Measurements from ENCODE around the gene CTNNA3. TPM values are rescaled to one million over a fixed set of nuclear protein-coding genes. Genes with fewer than 3 reads are reported as not detected.

Gene CTNNA3
- total and polyA plus RNA-seq, 2 donors from 2014 or later, result 0.45 to 0.72 TPM

DNA sequence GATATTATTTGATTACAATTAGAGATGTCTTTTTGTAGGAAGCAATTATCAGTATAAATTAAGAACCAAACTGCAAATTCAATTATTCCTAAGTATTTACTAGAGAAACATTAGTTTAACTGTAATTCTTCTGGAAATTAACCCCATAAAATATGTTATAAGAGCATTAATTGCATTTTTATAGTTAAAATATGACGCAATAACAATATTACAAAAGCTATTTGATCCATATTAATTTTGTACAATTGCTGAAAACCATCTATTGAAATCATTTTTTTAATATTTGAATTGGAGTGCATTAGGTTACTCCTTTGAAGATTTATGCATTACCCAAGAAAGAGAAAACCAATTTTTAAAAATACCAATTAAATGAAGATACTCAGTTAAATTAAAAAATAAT is 1024.9 kb downstream of the CTNNA3 start:
- H3K9ac ChIP-seq (ENCODE audit: low read length in 3 of 3), result no peak overlapping the region
- H3K4me1 ChIP-seq (ENCODE audit: control insufficient read depth in 2 of 3, insufficient read depth in 2 of 3, low read depth in 1 of 3, low read length in 3 of 3), result no peaks in the 10 kb centered on the region
- DNase-seq (no peak), FAIRE-seq (no peak)
- no peak overlapping the region for H3K27ac ChIP-seq (ENCODE audit: low read depth in 2 of 2, low read length in 2 of 2)
- intact Hi-C loops (cut with DNase I), result no loop called here
- no peaks in the 10 kb centered on the region for H3K36me3 ChIP-seq (ENCODE audit: control insufficient read depth in 2 of 3, insufficient read depth in 3 of 3, low read length in 3 of 3)
- TF ChIP-seq, protein P1, sequence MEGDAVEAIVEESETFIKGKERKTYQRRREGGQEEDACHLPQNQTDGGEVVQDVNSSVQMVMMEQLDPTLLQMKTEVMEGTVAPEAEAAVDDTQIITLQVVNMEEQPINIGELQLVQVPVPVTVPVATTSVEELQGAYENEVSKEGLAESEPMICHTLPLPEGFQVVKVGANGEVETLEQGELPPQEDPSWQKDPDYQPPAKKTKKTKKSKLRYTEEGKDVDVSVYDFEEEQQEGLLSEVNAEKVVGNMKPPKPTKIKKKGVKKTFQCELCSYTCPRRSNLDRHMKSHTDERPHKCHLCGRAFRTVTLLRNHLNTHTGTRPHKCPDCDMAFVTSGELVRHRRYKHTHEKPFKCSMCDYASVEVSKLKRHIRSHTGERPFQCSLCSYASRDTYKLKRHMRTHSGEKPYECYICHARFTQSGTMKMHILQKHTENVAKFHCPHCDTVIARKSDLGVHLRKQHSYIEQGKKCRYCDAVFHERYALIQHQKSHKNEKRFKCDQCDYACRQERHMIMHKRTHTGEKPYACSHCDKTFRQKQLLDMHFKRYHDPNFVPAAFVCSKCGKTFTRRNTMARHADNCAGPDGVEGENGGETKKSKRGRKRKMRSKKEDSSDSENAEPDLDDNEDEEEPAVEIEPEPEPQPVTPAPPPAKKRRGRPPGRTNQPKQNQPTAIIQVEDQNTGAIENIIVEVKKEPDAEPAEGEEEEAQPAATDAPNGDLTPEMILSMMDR (IDR thresholded peaks at IDR 0.05; ENCODE audit: borderline replicate concordance, extremely low read depth, insufficient read depth), result no peak
- H3K9me3 ChIP-seq (ENCODE audit: control insufficient read depth in 2 of 3, insufficient read depth in 1 of 3, low read length in 3 of 3), result no peaks in the 10 kb centered on the region
- no peaks in the 10 kb centered on the region for H3K27me3 ChIP-seq (ENCODE audit: control insufficient read depth, insufficient read depth, low read length)
- H3K4me3 ChIP-seq (ENCODE audit: low read length in 3 of 3), result no peak overlapping the region

DNA sequence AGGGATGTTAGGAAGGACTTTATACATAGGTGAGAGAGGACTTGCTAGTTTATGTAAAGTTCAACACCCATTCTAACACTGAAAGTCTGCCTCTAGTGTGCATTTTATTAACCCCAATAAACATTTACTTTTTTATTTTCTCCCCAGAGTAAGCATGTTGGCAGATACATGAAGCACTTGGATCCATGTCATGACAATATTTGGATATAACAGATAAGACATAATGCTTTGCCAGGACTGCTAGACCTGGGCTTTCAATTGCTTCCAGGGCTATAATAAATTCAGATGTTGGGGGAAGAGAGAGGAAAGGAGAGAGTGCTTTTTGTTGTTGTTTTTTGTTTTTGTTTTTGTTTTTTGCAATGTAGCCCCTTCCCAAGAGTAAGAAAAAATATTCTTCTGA is 1039.5 kb downstream of the CTNNA3 start:
- no peaks in the 10 kb centered on the region for H3K4me1 ChIP-seq (ENCODE audit: control insufficient read depth in 2 of 3, insufficient read depth in 2 of 3, low read depth in 1 of 3, low read length in 3 of 3)
- no peaks in the 10 kb centered on the region for H3K9me3 ChIP-seq (ENCODE audit: control insufficient read depth in 2 of 3, insufficient read depth in 1 of 3, low read length in 3 of 3)
- no peak for FAIRE-seq
- no peak for DNase-seq
- intact Hi-C loops (cut with DNase I), result no loop called here
- TF ChIP-seq, protein P1 (IDR thresholded peaks at IDR 0.05; ENCODE audit: borderline replicate concordance, extremely low read depth, insufficient read depth), result no peak
- no peak overlapping the region for H3K27ac ChIP-seq (ENCODE audit: low read depth in 2 of 2, low read length in 2 of 2)
- no peak overlapping the region for H3K9ac ChIP-seq (ENCODE audit: low read length in 3 of 3)
- no peaks in the 10 kb centered on the region for H3K36me3 ChIP-seq (ENCODE audit: control insufficient read depth in 2 of 3, insufficient read depth in 3 of 3, low read length in 3 of 3)
- no peaks in the 10 kb centered on the region for H3K27me3 ChIP-seq (ENCODE audit: control insufficient read depth, insufficient read depth, low read length)
- no peak overlapping the region for H3K4me3 ChIP-seq (ENCODE audit: low read length in 3 of 3)

DNA sequence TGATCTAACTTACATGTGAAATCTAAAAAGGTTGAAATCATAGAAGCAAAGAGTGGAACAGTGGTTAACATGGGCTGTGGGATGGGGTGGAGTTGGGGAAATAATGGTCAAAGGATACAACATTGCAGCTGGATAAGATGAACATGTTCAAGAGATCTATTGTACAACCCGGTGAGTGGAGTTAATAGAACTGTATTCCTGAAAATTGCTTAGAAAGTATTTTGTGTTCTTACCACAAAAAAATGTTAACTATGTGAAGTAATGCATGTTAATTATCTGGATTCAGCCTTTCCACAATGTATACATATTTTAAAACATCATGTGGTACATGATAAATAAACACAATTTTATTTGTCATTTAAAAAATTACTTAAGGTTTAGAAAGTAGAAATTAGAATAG is 1041.1 kb downstream of the CTNNA3 start:
- TF ChIP-seq, protein P1 (IDR thresholded peaks at IDR 0.05; ENCODE audit: borderline replicate concordance, extremely low read depth, insufficient read depth), result no peak
- intact Hi-C loops (cut with DNase I), result no loop called here
- FAIRE-seq, result no peak

More for the DNA sequence above, 1041.1 kb downstream of the CTNNA3 start:
- Histone ChIP-seq H3K9me3 (ENCODE audit: control insufficient read depth in 2 of 3, insufficient read depth in 1 of 3, low read length in 3 of 3) (peaks cover 0 to 2% (median 0%) of the 10 kb centered on the region in 3 donors), H3K9ac (ENCODE audit: low read length in 3 of 3) (no peak overlapping the region), H3K4me1 (ENCODE audit: control insufficient read depth in 2 of 3, insufficient read depth in 2 of 3, low read depth in 1 of 3, low read length in 3 of 3) (no peaks in the 10 kb centered on the region), H3K27ac (ENCODE audit: low read depth in 2 of 2, low read length in 2 of 2) (no peak overlapping the region), H3K27me3 (ENCODE audit: control insufficient read depth, insufficient read depth, low read length) (no peaks in the 10 kb centered on the region), H3K36me3 (ENCODE audit: control insufficient read depth in 2 of 3, insufficient read depth in 3 of 3, low read length in 3 of 3) (no peaks in the 10 kb centered on the region), H3K4me3 (ENCODE audit: low read length in 3 of 3) (no peak overlapping the region)
- no peak for DNase-seq

Measured in kidney (tissue), 14 donors.